ENCODE measurements around the gene PLCB4. TPM values are rescaled to one million over a fixed set of nuclear protein-coding genes. Genes with fewer than 3 reads are reported as not detected.

The PLCB4 gene
- total and polyA plus RNA-seq, 2 experiments from 2014 or later, result 6.5 to 16.1 TPM

DNA sequence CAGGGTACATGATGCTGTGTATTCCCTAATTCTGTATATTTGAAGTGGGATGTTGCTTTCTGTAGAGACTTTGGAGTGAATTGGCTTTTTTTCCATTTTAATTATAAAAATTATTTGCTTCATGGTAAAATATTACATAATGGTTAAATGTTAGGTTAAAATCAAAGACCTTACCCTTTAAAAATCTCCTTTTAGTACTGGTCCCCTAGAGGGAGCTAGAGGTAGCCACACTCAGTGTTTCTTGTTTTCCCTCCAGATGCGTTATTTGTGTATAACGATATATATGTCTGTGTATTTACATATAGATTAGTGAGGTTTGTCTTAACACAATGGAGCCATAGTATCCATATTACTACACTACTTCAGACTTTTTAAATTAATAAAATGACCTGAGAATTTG, 146.7 kb downstream of the PLCB4 start:
- Histone ChIP-seq H4K20me1 (replicated peaks; ENCODE audit: insufficient read depth) (no peaks in the 10 kb centered on the region), H3K79me2 (replicated peaks; ENCODE audit: insufficient read depth) (no peaks in the 10 kb centered on the region), H3K4me2 (no peak overlapping the region), H2AFZ (no peak overlapping the region), H3K36me3 (ENCODE audit: insufficient read depth) (no peaks in the 10 kb centered on the region), H3F3A (replicated peaks; ENCODE audit: low read depth) (no peaks in the 10 kb centered on the region), H3K9me2 (ENCODE audit: insufficient read depth) (no peaks in the 10 kb centered on the region), H3K4me3 (no peak overlapping the region), H3K27me3 (ENCODE audit: insufficient read depth) (no peaks in the 10 kb centered on the region), H3K4me1 (ENCODE audit: insufficient read depth) (no peaks in the 10 kb centered on the region), H3K27ac (ENCODE audit: low read depth) (no peak overlapping the region)
- Mint-ChIP-seq H3K9me3 (no peaks in the 10 kb centered on the region), H3K4me1 (peaks cover under 1% of the 10 kb centered on the region), H3K27ac (no peak overlapping the region), H3K4me3 (no peak overlapping the region), H3K27me3 (ENCODE audit: insufficient read depth, low read depth, poor library complexity) (peaks cover 6% of the 10 kb centered on the region), H3K36me3 (ENCODE audit: low read depth) (no peaks in the 10 kb centered on the region)
- DNase-seq (ENCODE audit: low spot score) (peak; percentile 61), ATAC-seq (peak; percentile 50)
- TF ChIP-seq, protein P1, sequence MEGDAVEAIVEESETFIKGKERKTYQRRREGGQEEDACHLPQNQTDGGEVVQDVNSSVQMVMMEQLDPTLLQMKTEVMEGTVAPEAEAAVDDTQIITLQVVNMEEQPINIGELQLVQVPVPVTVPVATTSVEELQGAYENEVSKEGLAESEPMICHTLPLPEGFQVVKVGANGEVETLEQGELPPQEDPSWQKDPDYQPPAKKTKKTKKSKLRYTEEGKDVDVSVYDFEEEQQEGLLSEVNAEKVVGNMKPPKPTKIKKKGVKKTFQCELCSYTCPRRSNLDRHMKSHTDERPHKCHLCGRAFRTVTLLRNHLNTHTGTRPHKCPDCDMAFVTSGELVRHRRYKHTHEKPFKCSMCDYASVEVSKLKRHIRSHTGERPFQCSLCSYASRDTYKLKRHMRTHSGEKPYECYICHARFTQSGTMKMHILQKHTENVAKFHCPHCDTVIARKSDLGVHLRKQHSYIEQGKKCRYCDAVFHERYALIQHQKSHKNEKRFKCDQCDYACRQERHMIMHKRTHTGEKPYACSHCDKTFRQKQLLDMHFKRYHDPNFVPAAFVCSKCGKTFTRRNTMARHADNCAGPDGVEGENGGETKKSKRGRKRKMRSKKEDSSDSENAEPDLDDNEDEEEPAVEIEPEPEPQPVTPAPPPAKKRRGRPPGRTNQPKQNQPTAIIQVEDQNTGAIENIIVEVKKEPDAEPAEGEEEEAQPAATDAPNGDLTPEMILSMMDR (conservative IDR thresholded peaks at IDR 0.05; ENCODE audit: low read depth in 2 of 2), result peak; percentile 65 to 84
- TF ChIP-seq, protein P2, sequence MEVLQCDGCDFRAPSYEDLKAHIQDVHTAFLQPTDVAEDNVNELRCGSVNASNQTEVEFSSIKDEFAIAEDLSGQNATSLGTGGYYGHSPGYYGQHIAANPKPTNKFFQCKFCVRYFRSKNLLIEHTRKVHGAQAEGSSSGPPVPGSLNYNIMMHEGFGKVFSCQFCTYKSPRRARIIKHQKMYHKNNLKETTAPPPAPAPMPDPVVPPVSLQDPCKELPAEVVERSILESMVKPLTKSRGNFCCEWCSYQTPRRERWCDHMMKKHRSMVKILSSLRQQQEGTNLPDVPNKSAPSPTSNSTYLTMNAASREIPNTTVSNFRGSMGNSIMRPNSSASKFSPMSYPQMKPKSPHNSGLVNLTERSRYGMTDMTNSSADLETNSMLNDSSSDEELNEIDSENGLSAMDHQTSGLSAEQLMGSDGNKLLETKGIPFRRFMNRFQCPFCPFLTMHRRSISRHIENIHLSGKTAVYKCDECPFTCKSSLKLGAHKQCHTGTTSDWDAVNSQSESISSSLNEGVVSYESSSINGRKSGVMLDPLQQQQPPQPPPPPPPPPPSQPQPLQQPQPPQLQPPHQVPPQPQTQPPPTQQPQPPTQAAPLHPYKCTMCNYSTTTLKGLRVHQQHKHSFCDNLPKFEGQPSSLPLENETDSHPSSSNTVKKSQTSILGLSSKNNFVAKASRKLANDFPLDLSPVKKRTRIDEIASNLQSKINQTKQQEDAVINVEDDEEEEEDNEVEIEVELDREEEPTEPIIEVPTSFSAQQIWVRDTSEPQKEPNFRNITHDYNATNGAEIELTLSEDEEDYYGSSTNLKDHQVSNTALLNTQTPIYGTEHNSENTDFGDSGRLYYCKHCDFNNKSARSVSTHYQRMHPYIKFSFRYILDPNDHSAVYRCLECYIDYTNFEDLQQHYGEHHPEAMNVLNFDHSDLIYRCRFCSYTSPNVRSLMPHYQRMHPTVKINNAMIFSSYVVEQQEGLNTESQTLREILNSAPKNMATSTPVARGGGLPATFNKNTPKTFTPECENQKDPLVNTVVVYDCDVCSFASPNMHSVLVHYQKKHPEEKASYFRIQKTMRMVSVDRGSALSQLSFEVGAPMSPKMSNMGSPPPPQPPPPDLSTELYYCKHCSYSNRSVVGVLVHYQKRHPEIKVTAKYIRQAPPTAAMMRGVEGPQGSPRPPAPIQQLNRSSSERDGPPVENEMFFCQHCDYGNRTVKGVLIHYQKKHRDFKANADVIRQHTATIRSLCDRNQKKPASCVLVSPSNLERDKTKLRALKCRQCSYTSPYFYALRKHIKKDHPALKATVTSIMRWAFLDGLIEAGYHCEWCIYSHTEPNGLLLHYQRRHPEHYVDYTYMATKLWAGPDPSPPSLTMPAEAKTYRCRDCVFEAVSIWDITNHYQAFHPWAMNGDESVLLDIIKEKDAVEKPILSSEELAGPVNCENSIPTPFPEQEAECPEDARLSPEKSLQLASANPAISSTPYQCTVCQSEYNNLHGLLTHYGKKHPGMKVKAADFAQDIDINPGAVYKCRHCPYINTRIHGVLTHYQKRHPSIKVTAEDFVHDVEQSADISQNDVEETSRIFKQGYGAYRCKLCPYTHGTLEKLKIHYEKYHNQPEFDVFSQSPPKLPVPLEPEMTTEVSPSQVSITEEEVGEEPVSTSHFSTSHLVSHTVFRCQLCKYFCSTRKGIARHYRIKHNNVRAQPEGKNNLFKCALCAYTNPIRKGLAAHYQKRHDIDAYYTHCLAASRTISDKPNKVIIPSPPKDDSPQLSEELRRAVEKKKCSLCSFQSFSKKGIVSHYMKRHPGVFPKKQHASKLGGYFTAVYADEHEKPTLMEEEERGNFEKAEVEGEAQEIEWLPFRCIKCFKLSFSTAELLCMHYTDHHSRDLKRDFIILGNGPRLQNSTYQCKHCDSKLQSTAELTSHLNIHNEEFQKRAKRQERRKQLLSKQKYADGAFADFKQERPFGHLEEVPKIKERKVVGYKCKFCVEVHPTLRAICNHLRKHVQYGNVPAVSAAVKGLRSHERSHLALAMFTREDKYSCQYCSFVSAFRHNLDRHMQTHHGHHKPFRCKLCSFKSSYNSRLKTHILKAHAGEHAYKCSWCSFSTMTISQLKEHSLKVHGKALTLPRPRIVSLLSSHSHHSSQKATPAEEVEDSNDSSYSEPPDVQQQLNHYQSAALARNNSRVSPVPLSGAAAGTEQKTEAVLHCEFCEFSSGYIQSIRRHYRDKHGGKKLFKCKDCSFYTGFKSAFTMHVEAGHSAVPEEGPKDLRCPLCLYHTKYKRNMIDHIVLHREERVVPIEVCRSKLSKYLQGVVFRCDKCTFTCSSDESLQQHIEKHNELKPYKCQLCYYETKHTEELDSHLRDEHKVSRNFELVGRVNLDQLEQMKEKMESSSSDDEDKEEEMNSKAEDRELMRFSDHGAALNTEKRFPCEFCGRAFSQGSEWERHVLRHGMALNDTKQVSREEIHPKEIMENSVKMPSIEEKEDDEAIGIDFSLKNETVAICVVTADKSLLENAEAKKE (CRISPR knock-in tag; IDR thresholded peaks at IDR 0.05), result no peak

DNA sequence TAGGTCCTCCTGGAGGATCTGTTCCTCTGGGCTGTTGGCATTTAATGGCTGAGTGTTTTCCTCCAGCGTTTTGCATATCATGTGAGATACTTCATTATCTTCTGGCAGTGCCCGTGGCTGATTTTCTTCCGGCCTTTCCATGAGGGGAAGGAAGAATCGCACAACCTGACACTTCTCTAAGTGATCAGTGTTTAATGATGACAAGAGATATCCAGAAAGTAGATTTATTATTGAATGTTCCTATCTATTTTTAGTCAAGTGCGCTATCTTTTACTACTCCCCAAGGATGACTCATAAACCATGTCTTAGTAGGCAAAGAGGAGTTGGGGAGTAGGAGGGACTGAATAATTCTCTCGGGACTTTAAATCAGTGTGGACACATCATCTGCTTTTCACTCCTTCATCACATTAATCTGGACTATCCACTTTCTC, 149.7 kb downstream of the PLCB4 start:
- no peak overlapping the region for H3K4me3 ChIP-seq
- H3K4me1 Mint-ChIP-seq, result peaks cover 10% of the 10 kb centered on the region
- H3K9me3 Mint-ChIP-seq, result no peaks in the 10 kb centered on the region
- no peak overlapping the region for H3K27ac Mint-ChIP-seq
- H3K36me3 Mint-ChIP-seq (ENCODE audit: low read depth), result no peaks in the 10 kb centered on the region
- H4K20me1 ChIP-seq (replicated peaks; ENCODE audit: insufficient read depth), result no peaks in the 10 kb centered on the region
- H3K4me2 ChIP-seq, result no peak overlapping the region
- H3K36me3 ChIP-seq (ENCODE audit: insufficient read depth), result no peaks in the 10 kb centered on the region
- no peak overlapping the region for H3K27ac ChIP-seq (ENCODE audit: low read depth)
- H3F3A ChIP-seq (replicated peaks; ENCODE audit: low read depth), result no peaks in the 10 kb centered on the region
- H3K9me2 ChIP-seq (ENCODE audit: insufficient read depth), result no peaks in the 10 kb centered on the region
- H2AFZ ChIP-seq, result no peak overlapping the region
- H3K27me3 ChIP-seq (ENCODE audit: insufficient read depth), result no peaks in the 10 kb centered on the region
- peaks cover 6% of the 10 kb centered on the region for H3K27me3 Mint-ChIP-seq (ENCODE audit: insufficient read depth, low read depth, poor library complexity)
- no peak overlapping the region for H3K4me3 Mint-ChIP-seq
- DNase-seq (ENCODE audit: low spot score) (no peak), ATAC-seq (no peak)
- no peaks in the 10 kb centered on the region for H3K79me2 ChIP-seq (replicated peaks; ENCODE audit: insufficient read depth)
- peaks cover 10% of the 10 kb centered on the region for H3K4me1 ChIP-seq (ENCODE audit: insufficient read depth)
- TF ChIP-seq, protein P3, sequence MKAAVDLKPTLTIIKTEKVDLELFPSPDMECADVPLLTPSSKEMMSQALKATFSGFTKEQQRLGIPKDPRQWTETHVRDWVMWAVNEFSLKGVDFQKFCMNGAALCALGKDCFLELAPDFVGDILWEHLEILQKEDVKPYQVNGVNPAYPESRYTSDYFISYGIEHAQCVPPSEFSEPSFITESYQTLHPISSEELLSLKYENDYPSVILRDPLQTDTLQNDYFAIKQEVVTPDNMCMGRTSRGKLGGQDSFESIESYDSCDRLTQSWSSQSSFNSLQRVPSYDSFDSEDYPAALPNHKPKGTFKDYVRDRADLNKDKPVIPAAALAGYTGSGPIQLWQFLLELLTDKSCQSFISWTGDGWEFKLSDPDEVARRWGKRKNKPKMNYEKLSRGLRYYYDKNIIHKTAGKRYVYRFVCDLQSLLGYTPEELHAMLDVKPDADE (IDR thresholded peaks at IDR 0.05), result no peak
- TF ChIP-seq, protein P4, sequence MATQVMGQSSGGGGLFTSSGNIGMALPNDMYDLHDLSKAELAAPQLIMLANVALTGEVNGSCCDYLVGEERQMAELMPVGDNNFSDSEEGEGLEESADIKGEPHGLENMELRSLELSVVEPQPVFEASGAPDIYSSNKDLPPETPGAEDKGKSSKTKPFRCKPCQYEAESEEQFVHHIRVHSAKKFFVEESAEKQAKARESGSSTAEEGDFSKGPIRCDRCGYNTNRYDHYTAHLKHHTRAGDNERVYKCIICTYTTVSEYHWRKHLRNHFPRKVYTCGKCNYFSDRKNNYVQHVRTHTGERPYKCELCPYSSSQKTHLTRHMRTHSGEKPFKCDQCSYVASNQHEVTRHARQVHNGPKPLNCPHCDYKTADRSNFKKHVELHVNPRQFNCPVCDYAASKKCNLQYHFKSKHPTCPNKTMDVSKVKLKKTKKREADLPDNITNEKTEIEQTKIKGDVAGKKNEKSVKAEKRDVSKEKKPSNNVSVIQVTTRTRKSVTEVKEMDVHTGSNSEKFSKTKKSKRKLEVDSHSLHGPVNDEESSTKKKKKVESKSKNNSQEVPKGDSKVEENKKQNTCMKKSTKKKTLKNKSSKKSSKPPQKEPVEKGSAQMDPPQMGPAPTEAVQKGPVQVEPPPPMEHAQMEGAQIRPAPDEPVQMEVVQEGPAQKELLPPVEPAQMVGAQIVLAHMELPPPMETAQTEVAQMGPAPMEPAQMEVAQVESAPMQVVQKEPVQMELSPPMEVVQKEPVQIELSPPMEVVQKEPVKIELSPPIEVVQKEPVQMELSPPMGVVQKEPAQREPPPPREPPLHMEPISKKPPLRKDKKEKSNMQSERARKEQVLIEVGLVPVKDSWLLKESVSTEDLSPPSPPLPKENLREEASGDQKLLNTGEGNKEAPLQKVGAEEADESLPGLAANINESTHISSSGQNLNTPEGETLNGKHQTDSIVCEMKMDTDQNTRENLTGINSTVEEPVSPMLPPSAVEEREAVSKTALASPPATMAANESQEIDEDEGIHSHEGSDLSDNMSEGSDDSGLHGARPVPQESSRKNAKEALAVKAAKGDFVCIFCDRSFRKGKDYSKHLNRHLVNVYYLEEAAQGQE (IDR thresholded peaks at IDR 0.05; ENCODE audit: unreplicated experiment), result no peak

Data from GM23338 (cell line).